CD4-positive, alpha-beta T cell (primary cell): ENCODE measurements around the gene CACNA2D3. TPM values are rescaled to one million over a fixed set of nuclear protein-coding genes. Genes with fewer than 3 reads are reported as not detected.

Experiments
- ATAC-seq: fragments of 200-7000 bp; cut with Tn5 transposase; one replicate; pipeline ENCODE4 v1.10.0; 2022; ENCODE audit warnings: mild to moderate bottlenecking; ENCODE audit not compliant: poor library complexity
- CTCF ChIA-PET: fragments of 350-600 bp; sonication (Branson Sonifier 250); formaldehyde crosslinking; loops from one replicate; lab custom pipeline; 2021; ENCODE audit warnings: antibody characterized with exemption, inconsistent platforms; lab: Charles Lee
- POLR2A ChIA-PET: fragments of 350-600 bp; sonication (Branson Sonifier 250); formaldehyde crosslinking; loops from one replicate; lab custom pipeline; 2021; ENCODE audit warnings: antibody characterized with exemption, inconsistent platforms; lab: Charles Lee
- DNase-seq, 14 experiments: peaks; one replicate each; pipeline ENCODE4 v3.0.0-alpha.2; 2013 to 2020; ENCODE audit warnings: mixed read lengths in 2 of 14
- H3K27ac ChIP-seq, 2 donors: one replicate each; pipeline versions ENCODE4 v1.5.1 to v1.7.0; 2013; ENCODE audit warnings: low read length in 2 of 2, low read depth in 1 of 2, mild to moderate bottlenecking in 1 of 2
- H3K27me3 ChIP-seq, 2 experiments: 1 replicate in 1 of 2; 2 replicates in 1 of 2; pipeline versions ENCODE4 v1.6.1 to v1.7.0; 2013; ENCODE audit warnings: low read length in 2 of 2, control low read depth in 1 of 2, mild to moderate bottlenecking in 1 of 2, moderate library complexity in 1 of 2; ENCODE audit not compliant: insufficient read depth in 2 of 2, control insufficient read depth in 1 of 2
- H3K36me3 ChIP-seq: one replicate; pipeline ENCODE4 v1.6.1; 2013; ENCODE audit warnings: low read length, control low read depth; ENCODE audit not compliant: insufficient read depth
- H3K4me1 ChIP-seq: one replicate; pipeline ENCODE4 v1.6.1; 2013; ENCODE audit warnings: low read length, control low read depth; ENCODE audit not compliant: insufficient read depth
- H3K4me3 ChIP-seq: one replicate; pipeline ENCODE4 v1.5.1; 2013; ENCODE audit warnings: mild to moderate bottlenecking, low read length, moderate library complexity
- H3K9me3 ChIP-seq, 2 experiments: 1 replicate in 1 of 2; 2 replicates in 1 of 2; pipeline versions ENCODE4 v1.6.1 to v1.7.0; 2013; ENCODE audit warnings: low read length in 2 of 2, mild to moderate bottlenecking in 2 of 2, control low read depth in 1 of 2, moderate library complexity in 1 of 2; ENCODE audit not compliant: control insufficient read depth in 1 of 2, insufficient read depth in 1 of 2
- H3K27ac Mint-ChIP-seq: one replicate; pipeline ENCODE4 v1.8.0; 2020; ENCODE audit warnings: mixed read lengths
- H3K27me3 Mint-ChIP-seq: one replicate; pipeline ENCODE4 v1.8.0; 2021; ENCODE audit warnings: mixed read lengths
- H3K36me3 Mint-ChIP-seq: one replicate; pipeline ENCODE4 v1.8.0; 2021; ENCODE audit warnings: low read depth, mixed read lengths
- H3K4me1 Mint-ChIP-seq: one replicate; pipeline ENCODE4 v1.8.0; 2021; ENCODE audit warnings: low read depth, mixed read lengths
- H3K4me3 Mint-ChIP-seq: one replicate; pipeline ENCODE4 v1.8.0; 2020; ENCODE audit warnings: mild to moderate bottlenecking, mixed read lengths
- H3K9me3 Mint-ChIP-seq: one replicate; pipeline ENCODE4 v1.8.0; 2020; ENCODE audit warnings: mixed read lengths
- intact Hi-C, 2 experiments: fragments of 100-400 bp; cut with DNase I in 1 of 2; cut with micrococcal nuclease in 1 of 2; formaldehyde crosslinking; loops; one replicate each; pipeline versions ENCODE4 v1.15.1 to v1.9.0; 2023 to 2025; cut with DNase I, micrococcal nuclease
- total RNA-seq, 174 experiments: library from RNA in 2 of 174; stranded (reverse) in 2 of 174; gene quantifications; one replicate each; pipeline ENCODE4 v1.2.3 and lab custom pipeline; 2021 to 2026
- TF ChIP-seq, protein P1 (sequence below): fragments of 200-600 bp; IDR thresholded peaks from one replicate; pipeline ENCODE4 v1.8.0; 2022; ENCODE audit warnings: antibody characterized with exemption, mild to moderate bottlenecking

CACNA2D3 gene
- total RNA-seq, 2 experiments from 2014 or later: 0.08 TPM; not detected in 1

GRCh38 chr3:54223063-54223462, 100.7 kb downstream of the CACNA2D3 start:
- H3K27me3 ChIP-seq: no peaks in the 10 kb centered on the region
- TF ChIP-seq, protein P1, sequence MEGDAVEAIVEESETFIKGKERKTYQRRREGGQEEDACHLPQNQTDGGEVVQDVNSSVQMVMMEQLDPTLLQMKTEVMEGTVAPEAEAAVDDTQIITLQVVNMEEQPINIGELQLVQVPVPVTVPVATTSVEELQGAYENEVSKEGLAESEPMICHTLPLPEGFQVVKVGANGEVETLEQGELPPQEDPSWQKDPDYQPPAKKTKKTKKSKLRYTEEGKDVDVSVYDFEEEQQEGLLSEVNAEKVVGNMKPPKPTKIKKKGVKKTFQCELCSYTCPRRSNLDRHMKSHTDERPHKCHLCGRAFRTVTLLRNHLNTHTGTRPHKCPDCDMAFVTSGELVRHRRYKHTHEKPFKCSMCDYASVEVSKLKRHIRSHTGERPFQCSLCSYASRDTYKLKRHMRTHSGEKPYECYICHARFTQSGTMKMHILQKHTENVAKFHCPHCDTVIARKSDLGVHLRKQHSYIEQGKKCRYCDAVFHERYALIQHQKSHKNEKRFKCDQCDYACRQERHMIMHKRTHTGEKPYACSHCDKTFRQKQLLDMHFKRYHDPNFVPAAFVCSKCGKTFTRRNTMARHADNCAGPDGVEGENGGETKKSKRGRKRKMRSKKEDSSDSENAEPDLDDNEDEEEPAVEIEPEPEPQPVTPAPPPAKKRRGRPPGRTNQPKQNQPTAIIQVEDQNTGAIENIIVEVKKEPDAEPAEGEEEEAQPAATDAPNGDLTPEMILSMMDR: no peak
- no peak for ATAC-seq
- Mint-ChIP-seq H3K9me3 (no peaks in the 10 kb centered on the region), H3K27me3 (peaks cover 3% of the 10 kb centered on the region), H3K27ac (no peak overlapping the region), H3K4me1 (no peaks in the 10 kb centered on the region), H3K36me3 (no peaks in the 10 kb centered on the region), H3K4me3 (no peak overlapping the region)
- intact Hi-C loops: no loop called here
- POLR2A ChIA-PET: no interaction called here
- no peaks in the 10 kb centered on the region for H3K36me3 ChIP-seq
- H3K4me3 ChIP-seq: no peak overlapping the region
- H3K9me3 ChIP-seq: peaks cover 0 to 5% of the 10 kb centered on the region in 2 experiments
- H3K4me1 ChIP-seq: no peaks in the 10 kb centered on the region
- no peak overlapping the region for H3K27ac ChIP-seq
- DNase-seq: no peak
- CTCF ChIA-PET: no interaction called here

DNA sequence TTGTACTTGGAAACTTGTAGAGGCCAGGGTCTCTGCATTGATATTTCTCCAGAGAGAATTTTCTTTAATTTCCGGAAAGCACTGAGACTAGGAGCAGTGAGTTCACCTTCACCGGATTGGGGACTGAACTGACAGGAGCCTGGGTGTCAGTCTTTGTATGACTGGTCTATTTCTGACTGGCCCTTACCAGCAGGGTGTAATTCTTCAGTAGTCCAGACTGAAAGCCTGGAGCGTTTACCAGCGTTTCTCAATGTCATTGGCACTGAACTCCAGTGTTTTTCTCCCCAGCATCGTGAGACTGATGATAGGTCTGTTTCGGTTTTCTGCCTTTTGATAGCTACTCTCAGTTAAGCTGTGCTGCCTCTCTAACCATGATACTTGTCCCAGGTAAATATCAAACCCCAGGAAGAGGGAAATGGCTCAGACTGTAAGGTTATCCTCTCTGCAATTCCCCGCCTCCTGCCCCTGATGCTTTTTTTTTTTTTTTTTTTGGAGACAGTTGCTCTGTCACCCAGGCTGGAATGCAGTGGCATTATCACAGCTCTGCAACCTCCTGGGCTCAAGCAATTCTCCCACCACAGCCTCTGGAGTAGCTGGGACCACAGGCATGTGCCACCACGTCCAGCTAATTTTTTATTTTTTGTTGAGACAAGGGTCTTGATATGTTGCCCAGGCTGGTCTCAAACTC, 103.6 kb downstream of the CACNA2D3 start:
- Mint-ChIP-seq H3K9me3 (no peaks in the 10 kb centered on the region), H3K27me3 (peaks cover 10% of the 10 kb centered on the region), H3K4me1 (no peaks in the 10 kb centered on the region), H3K36me3 (no peaks in the 10 kb centered on the region), H3K4me3 (no peak overlapping the region), H3K27ac (no peak overlapping the region)
- no peak overlapping the region for H3K27ac ChIP-seq
- ChIA-PET CTCF (no interaction called here), POLR2A (no interaction called here)
- no peaks in the 10 kb centered on the region for H3K4me1 ChIP-seq
- no peaks in the 10 kb centered on the region for H3K9me3 ChIP-seq
- TF ChIP-seq, protein P1: no peak
- H3K4me3 ChIP-seq: no peak overlapping the region
- intact Hi-C loops: no loop called here
- ATAC-seq (no peak), DNase-seq (no peak)
- no peaks in the 10 kb centered on the region for H3K36me3 ChIP-seq
- no peaks in the 10 kb centered on the region for H3K27me3 ChIP-seq

DNA sequence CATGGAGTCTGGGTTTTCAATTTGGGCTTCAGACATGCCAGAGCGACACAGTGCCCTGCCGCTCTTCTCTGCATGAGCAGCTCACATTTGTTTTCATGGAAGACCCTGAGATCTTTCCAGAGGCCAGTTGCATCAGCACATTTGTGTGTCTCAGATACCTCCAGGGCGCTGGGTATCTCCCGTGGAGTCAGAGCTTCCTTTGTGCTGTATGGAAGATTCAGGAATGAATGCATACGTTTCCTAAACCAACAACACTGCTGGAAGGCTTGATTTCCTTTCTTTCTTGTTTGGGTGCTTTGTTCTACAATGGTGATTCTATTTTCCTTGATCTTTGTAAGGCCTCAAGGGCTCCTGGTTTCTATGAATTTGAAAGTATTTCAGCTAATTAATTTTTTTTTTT, 106.5 kb downstream of the CACNA2D3 start:
- Mint-ChIP-seq H3K27me3 (peaks cover 14% of the 10 kb centered on the region), H3K4me3 (no peak overlapping the region), H3K4me1 (no peaks in the 10 kb centered on the region), H3K9me3 (no peaks in the 10 kb centered on the region), H3K27ac (no peak overlapping the region), H3K36me3 (no peaks in the 10 kb centered on the region)
- Histone ChIP-seq H3K9me3 (no peaks in the 10 kb centered on the region), H3K27ac (no peak overlapping the region), H3K27me3 (peaks cover 0 to 4% of the 10 kb centered on the region in 2 experiments), H3K4me1 (no peaks in the 10 kb centered on the region), H3K4me3 (no peak overlapping the region), H3K36me3 (no peaks in the 10 kb centered on the region)
- ATAC-seq (no peak), DNase-seq (no peak)
- TF ChIP-seq, protein P1: no peak
- ChIA-PET POLR2A (no interaction called here), CTCF (no interaction called here)
- intact Hi-C loops: no loop called here
